Muscle of arm (tissue), 12 donors: ENCODE measurements around the gene AGFG2. TPM values are rescaled to one million over a fixed set of nuclear protein-coding genes. Genes with fewer than 3 reads are reported as not detected.
A peak's percentile ranks its signal among the peaks of the same experiment; 100 is the strongest.
"Not testable (repeated sequence)": the region's sequence is repeated elsewhere in the genome, so short reads cannot be mapped to it uniquely, and the experiment has no call there.

Experiments
- DNase-seq: peaks from one replicate; pipeline ENCODE4 v3.0.0-alpha.2; 2013
- polyA plus RNA-seq, 12 donors: library from polyadenylated mRNA; unstranded; fragments of 120-200 nt; gene quantifications; one replicate each; pipeline ENCODE4 v1.2.1, GENCODE V29; 2013; ENCODE audit not compliant: insufficient read length in 12 of 12

The AGFG2 gene
- polyA plus RNA-seq, 12 donors: 7.8 to 16.8 (median 10.1) TPM; not detected in 1

DNA sequence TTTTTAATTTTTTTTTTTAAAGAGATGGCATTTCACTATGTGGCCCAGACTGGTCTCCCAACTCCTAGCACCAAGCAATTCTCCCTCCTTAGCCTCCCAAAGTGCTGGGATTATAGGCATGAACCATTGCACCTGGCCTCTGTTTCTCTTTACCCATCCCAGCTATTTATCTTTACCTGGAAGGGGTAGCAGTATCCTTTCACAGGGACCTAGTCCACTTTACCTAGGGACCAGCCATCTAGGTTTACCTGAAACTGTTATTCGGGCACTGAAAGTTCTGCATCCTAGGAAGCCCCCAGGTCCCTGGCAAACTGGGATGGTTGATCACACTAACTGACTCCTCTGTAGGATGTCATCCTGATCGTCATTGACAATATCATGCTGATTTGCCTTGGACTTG lies 21.7 kb upstream of the AGFG2 start:
- DNase-seq: no peak

GRCh38 chr7:100519580-100519979 lies 19.4 kb upstream of the AGFG2 start:
- DNase-seq: no peak

DNA sequence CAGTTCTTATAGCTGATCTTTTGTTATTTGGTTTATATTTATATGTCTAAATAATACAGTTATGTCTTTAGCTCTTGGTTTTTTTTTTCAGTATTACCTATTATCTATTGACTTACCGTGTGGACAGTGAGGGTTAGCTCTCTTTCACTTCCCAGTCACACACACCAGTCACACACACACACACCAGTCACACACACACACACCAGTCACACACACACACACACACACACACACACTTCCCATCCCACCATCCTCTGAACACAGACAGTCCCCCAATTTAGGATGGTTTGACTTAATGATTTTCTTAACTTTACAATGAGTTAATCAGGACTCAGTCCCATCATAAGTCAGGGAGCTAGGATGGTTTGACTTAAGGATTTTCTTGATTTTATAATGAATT lies 18.9 kb upstream of the AGFG2 start:
- DNase-seq: no peak

GRCh38 chr7:100521076-100521475 lies 17.9 kb upstream of the AGFG2 start:
- no peak for DNase-seq

DNA sequence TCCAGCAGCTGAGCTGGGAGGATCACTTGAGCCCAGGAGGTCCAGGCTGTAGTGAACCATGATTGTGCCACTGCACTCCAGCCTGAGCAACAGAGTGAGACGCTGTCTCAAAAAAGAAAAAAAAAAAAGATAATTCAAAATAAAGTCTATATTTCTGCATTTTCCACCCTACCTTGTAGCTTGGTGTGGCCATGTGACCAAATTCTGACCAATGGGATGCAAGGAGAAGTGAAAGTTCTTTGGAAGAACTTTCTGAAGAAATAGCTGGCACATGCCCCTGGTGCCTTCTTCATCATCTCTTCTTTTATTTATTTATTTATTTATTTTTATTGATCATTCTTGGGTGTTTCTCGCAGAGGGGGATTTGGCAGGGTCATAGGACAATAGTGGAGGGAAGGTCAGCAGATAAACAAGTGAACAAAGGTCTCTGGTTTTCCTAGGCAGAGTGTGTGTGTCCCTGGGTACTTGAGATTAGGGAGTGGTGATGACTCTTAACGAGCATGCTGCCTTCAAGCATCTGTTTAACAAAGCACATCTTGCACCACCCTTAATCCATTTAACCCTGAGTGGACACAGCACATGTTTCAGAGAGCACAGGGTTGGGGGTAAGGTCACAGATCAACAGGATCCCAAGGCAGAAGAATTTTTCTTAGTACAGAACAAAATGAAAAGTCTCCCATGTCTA lies 17.0 kb upstream of the AGFG2 start:
- DNase-seq: not testable (repeated sequence)

- DNase-seq: not testable (repeated sequence)
Observed at GRCh38 chr7:100523192-100523591, 15.8 kb upstream of the AGFG2 start.

GRCh38 chr7:100528108-100528866 lies 10.7 kb upstream of the AGFG2 start:
- DNase-seq: not testable (repeated sequence)

DNA sequence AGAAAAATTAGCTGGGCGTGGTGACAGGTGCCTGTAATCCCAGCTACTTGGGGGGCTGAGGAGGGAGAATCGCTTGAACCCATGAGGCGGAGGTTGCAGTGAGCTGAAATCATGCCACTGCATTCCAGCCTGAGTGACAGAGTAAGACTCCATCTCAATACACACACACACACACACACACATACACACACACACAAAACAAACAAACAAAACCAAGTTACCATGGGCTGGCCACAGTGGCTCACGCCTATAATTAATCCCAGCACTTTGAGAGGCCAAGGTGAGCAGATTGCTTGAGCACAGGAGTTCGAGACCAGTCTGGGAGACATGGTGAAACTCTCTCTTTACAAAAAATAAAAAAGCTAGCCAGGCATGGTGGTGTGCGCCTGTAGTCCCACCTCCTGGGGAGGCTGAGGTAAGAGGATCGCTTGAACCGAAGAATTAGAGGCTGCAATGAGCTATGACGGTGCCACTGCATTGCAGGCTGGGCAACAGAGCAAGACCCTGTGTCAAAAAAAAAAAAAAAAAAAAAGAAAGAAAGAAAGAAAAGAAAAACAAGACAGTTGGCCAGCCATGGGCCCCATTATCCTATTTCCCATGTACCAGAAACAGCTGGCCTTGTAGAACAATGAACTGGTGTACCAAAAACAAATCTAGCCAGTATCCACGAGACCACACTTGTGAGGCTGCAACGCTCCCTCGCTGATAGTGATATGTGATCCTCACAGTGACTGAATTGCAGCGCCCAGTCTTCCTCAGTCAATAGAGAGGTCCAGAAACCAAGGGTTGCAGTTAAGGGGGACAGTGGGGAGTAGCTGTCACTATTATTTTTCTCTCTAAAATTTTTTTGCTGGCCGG lies 6.6 kb upstream of the AGFG2 start:
- DNase-seq: no peak

- DNase-seq: not testable (repeated sequence)
Observed at GRCh38 chr7:100535982-100536381, 3.0 kb upstream of the AGFG2 start.

GRCh38 chr7:100536695-100537094 lies 2.3 kb upstream of the AGFG2 start:
- not testable (repeated sequence) for DNase-seq

DNA sequence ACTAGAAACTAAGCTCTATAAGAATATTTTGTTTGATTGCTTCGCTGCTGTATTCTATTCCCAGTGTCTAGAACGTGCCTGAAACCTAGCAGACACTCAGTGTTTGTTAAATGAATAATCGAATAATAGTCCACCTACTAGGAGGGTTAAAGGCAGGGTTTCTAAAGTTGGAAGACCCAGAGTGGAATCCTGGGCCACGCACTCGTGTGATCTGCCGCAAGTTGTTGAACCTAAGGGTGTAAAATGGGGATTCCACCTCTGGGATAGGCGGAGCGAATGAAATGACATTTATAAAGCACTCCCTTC lies 702 bp upstream of the AGFG2 start:
- DNase-seq: no peak

GRCh38 chr7:100539436-100540006 lies 518 bp downstream of the AGFG2 start:
- no peak for DNase-seq

GRCh38 chr7:100540073-100540723 lies 1.2 kb downstream of the AGFG2 start:
- DNase-seq: no peak

DNA sequence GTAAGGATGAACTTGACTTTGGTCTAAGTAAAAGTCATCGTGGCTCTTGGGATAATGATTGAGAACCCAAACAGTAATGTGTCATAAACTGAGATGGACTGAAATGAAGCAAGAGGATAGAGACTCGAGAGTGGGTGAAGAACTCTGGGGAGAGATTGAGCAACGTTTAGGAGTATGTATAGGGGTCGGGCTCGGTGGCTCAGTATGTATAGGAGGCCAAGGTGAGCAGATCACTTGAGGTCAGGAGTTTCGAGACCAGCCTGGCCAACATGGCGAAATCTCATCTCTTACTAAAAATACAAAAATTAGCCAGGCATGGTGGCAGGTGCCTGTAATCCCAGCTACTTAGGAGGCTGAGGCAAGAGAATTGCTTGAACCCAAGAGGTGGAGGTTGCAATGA lies 2.3 kb downstream of the AGFG2 start:
- DNase-seq: not testable (repeated sequence)

- no peak for DNase-seq
Observed at GRCh38 chr7:100543586-100543985, 4.6 kb downstream of the AGFG2 start.

DNA sequence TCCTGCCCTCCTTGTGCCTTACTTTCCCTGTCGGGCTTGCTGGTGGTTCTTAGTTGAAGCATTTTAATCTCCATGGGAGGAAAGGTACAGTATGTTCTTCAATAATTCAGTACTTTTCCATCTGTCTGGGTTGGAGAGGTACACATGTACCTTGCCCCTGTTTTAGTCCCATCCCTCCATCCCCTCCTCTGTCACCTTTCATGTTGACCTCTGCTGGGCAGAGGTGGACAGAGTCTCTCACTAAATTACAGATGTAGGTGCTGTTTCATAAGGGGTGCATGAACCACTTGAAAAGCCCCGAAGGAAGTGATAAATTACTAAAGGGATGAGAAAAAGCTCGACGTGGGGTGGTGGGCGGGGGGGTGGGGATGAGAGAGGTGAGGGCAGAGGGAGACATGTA lies 5.4 kb downstream of the AGFG2 start:
- DNase-seq: no peak

- DNase-seq: no peak
Observed at GRCh38 chr7:100544967-100545359, 6.0 kb downstream of the AGFG2 start.

GRCh38 chr7:100545360-100546128 lies 6.5 kb downstream of the AGFG2 start:
- DNase-seq: peak; percentile 31

GRCh38 chr7:100546129-100546925 lies 7.3 kb downstream of the AGFG2 start:
- no peak for DNase-seq
